Natural killer cell (primary cell): ENCODE measurements around the gene ZNF451. TPM values are rescaled to one million over a fixed set of nuclear protein-coding genes. Genes with fewer than 3 reads are reported as not detected.

Source experiments
- ATAC-seq, 3 donors: fragments of 150-1000 bp in 2 of 3; fragments of 200-7000 bp in 1 of 3; cut with Tn5 transposase; 1 replicate in 1 of 3; 2 replicates in 2 of 3; pipeline ENCODE4 v1.10.0; 2021; ENCODE audit warnings: mild to moderate bottlenecking in 2 of 3, moderate library complexity in 2 of 3
- DNase-seq, 2 donors: peaks; one replicate each; pipeline versions ENCODE4 v3.0.0 to v3.0.0-alpha.2; 2013 to 2021; ENCODE audit warnings: mixed read lengths in 1 of 2
- H3K27ac ChIP-seq: one replicate; pipeline ENCODE4 v1.5.1; 2013; ENCODE audit warnings: mild to moderate bottlenecking, low read length
- H3K27me3 ChIP-seq: one replicate; pipeline ENCODE4 v1.6.1; 2013; ENCODE audit warnings: low read length; ENCODE audit not compliant: control insufficient read depth, insufficient read depth
- H3K36me3 ChIP-seq: one replicate; pipeline ENCODE4 v1.6.1; 2013; ENCODE audit warnings: low read length; ENCODE audit not compliant: control insufficient read depth, insufficient read depth
- H3K4me1 ChIP-seq: one replicate; pipeline ENCODE4 v1.6.1; 2013; ENCODE audit warnings: low read length; ENCODE audit not compliant: control insufficient read depth, insufficient read depth
- H3K4me3 ChIP-seq: one replicate; pipeline ENCODE4 v1.5.1; 2013; ENCODE audit warnings: low read length
- H3K9me3 ChIP-seq: one replicate; pipeline ENCODE4 v1.6.1; 2013; ENCODE audit warnings: low read length; ENCODE audit not compliant: control insufficient read depth, insufficient read depth
- H3K27ac Mint-ChIP-seq, 2 donors: one replicate each; pipeline ENCODE4 v1.8.0; 2022; ENCODE audit warnings: mild to moderate bottlenecking in 2 of 2, mixed read lengths in 2 of 2, moderate library complexity in 1 of 2
- H3K27me3 Mint-ChIP-seq, 2 donors: one replicate each; pipeline ENCODE4 v1.8.0; 2022; ENCODE audit warnings: low read depth in 2 of 2, mixed read lengths in 2 of 2
- H3K36me3 Mint-ChIP-seq: one replicate; pipeline ENCODE4 v1.8.0; 2022; ENCODE audit warnings: mixed read lengths
- H3K4me1 Mint-ChIP-seq, 2 donors: one replicate each; pipeline ENCODE4 v1.8.0; 2022; ENCODE audit warnings: mixed read lengths in 2 of 2
- H3K4me3 Mint-ChIP-seq: one replicate; pipeline ENCODE4 v1.8.0; 2022; ENCODE audit warnings: mild to moderate bottlenecking, moderate library complexity, mixed read lengths
- H3K9me3 Mint-ChIP-seq, 2 donors: one replicate each; pipeline ENCODE4 v1.8.0; 2022; ENCODE audit warnings: mixed read lengths in 2 of 2
- CTCF ChIP-seq: fragments of 200-600 bp; IDR thresholded peaks from one replicate; pipeline ENCODE4 v1.8.0; 2022; ENCODE audit warnings: antibody characterized with exemption
- WGBS: methylation state at CpG from one replicate; pipeline ENCODE4 v1.1.7; 2013; ENCODE audit warnings: missing lambda C conversion rate; ENCODE audit not compliant: insufficient coverage; 5-methylcytosine and 5-hydroxymethylcytosine counted together
- intact Hi-C: fragments of 100-400 bp; cut with micrococcal nuclease; formaldehyde crosslinking; loops from one replicate; pipeline ENCODE4 v1.14.2; 2022
- total RNA-seq, 4 donors: library from RNA; stranded (reverse); fragments of 120-200 nt in 1 of 4; gene quantifications; one replicate each; pipeline versions ENCODE4 v1.2.3 to v1.2.4, GENCODE V29; 2013 to 2022

Gene ZNF451
- total RNA-seq, 3 donors from 2014 or later (not counting 1 experiment from before 2014, with no cell fraction given) = 121 to 131 (median 122) TPM

DNA sequence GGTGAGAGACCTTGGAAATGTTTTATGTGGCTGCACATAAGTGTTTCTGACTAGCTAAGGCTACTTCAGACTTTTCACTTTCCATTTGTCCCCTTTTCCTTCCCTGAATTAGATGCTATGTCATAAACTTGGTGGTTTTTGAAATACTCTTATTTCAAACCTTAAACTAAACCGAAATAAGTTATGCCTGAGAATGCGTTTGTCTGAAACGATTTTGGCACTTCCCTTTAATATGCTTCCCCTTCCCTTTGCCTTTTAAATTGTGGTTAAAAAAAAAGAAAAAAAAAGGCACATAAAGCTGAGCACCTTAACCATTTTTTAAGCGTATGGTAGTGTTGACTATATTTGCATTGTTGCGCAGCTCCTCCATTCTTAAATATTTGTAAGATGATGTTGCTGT is 14.3 kb downstream of the ZNF451 start:
- DNase-seq (no peak), ATAC-seq (no peak)
- Histone ChIP-seq H3K27ac (no peak overlapping the region), H3K9me3 (no peaks in the 10 kb centered on the region), H3K36me3 (peaks cover 47% of the 10 kb centered on the region), H3K4me1 (no peaks in the 10 kb centered on the region), H3K27me3 (no peaks in the 10 kb centered on the region), H3K4me3 (no peak overlapping the region)
- peak overlapping the region in 1 of 2 donors; percentile 26 for H3K27ac Mint-ChIP-seq
- peaks cover 32 to 45% of the 10 kb centered on the region in 2 donors for H3K4me1 Mint-ChIP-seq
- H3K9me3 Mint-ChIP-seq = no peaks in the 10 kb centered on the region
- TF ChIP-seq CTCF = no peak
- no peak overlapping the region for H3K4me3 Mint-ChIP-seq
- 93% methylated on average over 2 of the region's 5 CpGs for whole genome bisulfite sequencing
- intact Hi-C loops = loop anchor here (5.0 kb wide), 1 partner anchor 33 kb away; no protein-coding TSS in a partner anchor
- H3K36me3 Mint-ChIP-seq = peaks cover 39% of the 10 kb centered on the region
- H3K27me3 Mint-ChIP-seq = no peaks in the 10 kb centered on the region

- DNase-seq = no peak
- intact Hi-C loops = no loop called here
- Mint-ChIP-seq H3K4me1 (peaks cover 48 to 61% of the 10 kb centered on the region in 2 donors), H3K36me3 (peaks cover 16% of the 10 kb centered on the region), H3K9me3 (no peaks in the 10 kb centered on the region), H3K4me3 (no peak overlapping the region), H3K27me3 (no peaks in the 10 kb centered on the region), H3K27ac (no peak overlapping the region)
- H3K4me1 ChIP-seq = peaks cover 3% of the 10 kb centered on the region
- no peaks in the 10 kb centered on the region for H3K27me3 ChIP-seq
- no CpG with 5 or more reads among the region's 1 CpG for WGBS
- H3K4me3 ChIP-seq = no peak overlapping the region
- TF ChIP-seq CTCF = no peak
- peaks cover 20% of the 10 kb centered on the region for H3K36me3 ChIP-seq
- no peak overlapping the region for H3K27ac ChIP-seq
- H3K9me3 ChIP-seq = no peaks in the 10 kb centered on the region
- no peak for ATAC-seq
Measured at GRCh38 chr6:57106990-57107389, 17.0 kb downstream of the ZNF451 start.

DNA sequence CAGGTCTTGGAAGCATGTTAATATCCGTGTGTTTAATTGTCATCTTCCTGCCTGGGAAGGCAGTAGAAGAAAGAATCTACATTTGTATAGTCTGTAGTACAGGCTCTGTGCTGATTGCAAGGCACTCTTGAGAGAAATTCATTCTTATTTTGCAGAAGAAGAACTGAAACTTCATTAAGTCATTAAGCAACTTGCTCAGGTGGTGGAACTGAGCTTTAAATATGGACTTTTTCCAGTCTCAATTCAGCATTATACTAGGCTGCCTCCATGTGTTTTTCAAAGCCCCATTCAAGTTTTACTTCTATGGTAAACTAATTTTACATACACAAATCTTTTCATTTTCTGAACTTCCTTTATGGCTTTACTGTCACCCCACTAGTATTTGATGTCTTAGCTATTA is 18.7 kb downstream of the ZNF451 start:
- peaks cover 10% of the 10 kb centered on the region for H3K36me3 ChIP-seq
- intact Hi-C loops = no loop called here
- H3K4me1 ChIP-seq = peaks cover 3% of the 10 kb centered on the region
- Mint-ChIP-seq H3K36me3 (no peaks in the 10 kb centered on the region), H3K4me1 (peaks cover 53 to 59% of the 10 kb centered on the region in 2 donors), H3K27ac (peak overlapping the region in 1 of 2 donors; percentile 6), H3K27me3 (no peaks in the 10 kb centered on the region), H3K4me3 (no peak overlapping the region), H3K9me3 (no peaks in the 10 kb centered on the region)
- DNase-seq (no peak), ATAC-seq (no peak)
- no peak overlapping the region for H3K4me3 ChIP-seq
- no peak for TF ChIP-seq CTCF
- no peaks in the 10 kb centered on the region for H3K9me3 ChIP-seq
- no peak overlapping the region for H3K27ac ChIP-seq
- H3K27me3 ChIP-seq = no peaks in the 10 kb centered on the region
- WGBS = 63% methylated on average over 1 of the region's 1 CpG

- H3K9me3 Mint-ChIP-seq = no peaks in the 10 kb centered on the region
- DNase-seq (no peak), ATAC-seq (no peak)
- H3K27me3 Mint-ChIP-seq = no peaks in the 10 kb centered on the region
- no peak for TF ChIP-seq CTCF
- H3K9me3 ChIP-seq = no peaks in the 10 kb centered on the region
- no peak overlapping the region for H3K4me3 Mint-ChIP-seq
- no peak overlapping the region for H3K4me3 ChIP-seq
- H3K27me3 ChIP-seq = no peaks in the 10 kb centered on the region
- peaks cover 6% of the 10 kb centered on the region for H3K36me3 ChIP-seq
- peaks cover 41 to 47% of the 10 kb centered on the region in 2 donors for H3K4me1 Mint-ChIP-seq
- H3K27ac Mint-ChIP-seq = peak overlapping the region in 1 of 2 donors; percentile 62
- peaks cover 3% of the 10 kb centered on the region for H3K4me1 ChIP-seq
- intact Hi-C loops = no loop called here
- no peak overlapping the region for H3K27ac ChIP-seq
- no peaks in the 10 kb centered on the region for H3K36me3 Mint-ChIP-seq
Measured at GRCh38 chr6:57109880-57110279, 19.9 kb downstream of the ZNF451 start.
